ENCODE data around the gene EPHA4. TPM values are rescaled to one million over a fixed set of nuclear protein-coding genes. Genes with fewer than 3 reads are reported as not detected.

EPHA4 gene
- total RNA-seq, 2 experiments from 2014 or later: 0.23 TPM; not detected in 1

GRCh38 chr2:221601376-221601775 lies 29.3 kb upstream of the EPHA4 start:
- no peaks in the 10 kb centered on the region for H3K9me3 ChIP-seq (ENCODE audit: low read length)
- CTCF ChIA-PET (ENCODE audit: unreplicated experiment): no interaction called here
- H3K79me2 ChIP-seq (ENCODE audit: insufficient read depth, low read depth, low read length): no peaks in the 10 kb centered on the region
- TF ChIP-seq EZH2phosphoT487 (IDR thresholded peaks at IDR 0.05; ENCODE audit: borderline replicate concordance, low read depth, low read length) (no peak), CTCF (conservative IDR thresholded peaks at IDR 0.05; ENCODE audit: low read length) (no peak)
- no peak overlapping the region for H2AFZ ChIP-seq (ENCODE audit: low read length)
- intact Hi-C loops (cut with micrococcal nuclease; ENCODE audit: unreplicated experiment): no loop called here
- no peak for DNase-seq (ENCODE audit: low spot score)
- POLR2A ChIA-PET: interaction anchor here (0.5 kb wide), 1 partner anchor 129 kb away, joined by 3 read pairs; no protein-coding TSS in a partner anchor
- no peak overlapping the region for H3K27ac ChIP-seq (ENCODE audit: low read depth, low read length, poor library complexity, severe bottlenecking)
- BruUV-seq (replicated peaks): no TSS peak
- no peak overlapping the region for H3K4me3 ChIP-seq (ENCODE audit: low read depth, low read length, poor library complexity, severe bottlenecking)
- no peak overlapping the region for H3K4me2 ChIP-seq (ENCODE audit: low read length)
- no peaks in the 10 kb centered on the region for H4K20me1 ChIP-seq (ENCODE audit: insufficient read depth, low read length)
- H3K36me3 ChIP-seq (ENCODE audit: insufficient read depth, low read length): no peaks in the 10 kb centered on the region
- H3K4me1 ChIP-seq (ENCODE audit: insufficient read depth, low read length, poor library complexity, severe bottlenecking): no peaks in the 10 kb centered on the region
- H3K9me2 ChIP-seq (ENCODE audit: insufficient read depth, low read length): no peaks in the 10 kb centered on the region

- no peaks in the 10 kb centered on the region for H4K20me1 ChIP-seq (ENCODE audit: insufficient read depth, low read length)
- H3K36me3 ChIP-seq (ENCODE audit: insufficient read depth, low read length): no peaks in the 10 kb centered on the region
- POLR2A ChIA-PET: no interaction called here
- no peaks in the 10 kb centered on the region for H3K4me1 ChIP-seq (ENCODE audit: insufficient read depth, low read length, poor library complexity, severe bottlenecking)
- H3K4me3 ChIP-seq (ENCODE audit: low read depth, low read length, poor library complexity, severe bottlenecking): no peak overlapping the region
- no TSS peak for BruUV-seq (replicated peaks)
- no peak for DNase-seq (ENCODE audit: low spot score)
- H2AFZ ChIP-seq (ENCODE audit: low read length): no peak overlapping the region
- TF ChIP-seq CTCF (conservative IDR thresholded peaks at IDR 0.05; ENCODE audit: low read length) (no peak), EZH2phosphoT487 (IDR thresholded peaks at IDR 0.05; ENCODE audit: borderline replicate concordance, low read depth, low read length) (no peak)
- CTCF ChIA-PET (ENCODE audit: unreplicated experiment): no interaction called here
- no peaks in the 10 kb centered on the region for H3K9me2 ChIP-seq (ENCODE audit: insufficient read depth, low read length)
- no peaks in the 10 kb centered on the region for H3K79me2 ChIP-seq (ENCODE audit: insufficient read depth, low read depth, low read length)
- no peak overlapping the region for H3K4me2 ChIP-seq (ENCODE audit: low read length)
- H3K27ac ChIP-seq (ENCODE audit: low read depth, low read length, poor library complexity, severe bottlenecking): no peak overlapping the region
- intact Hi-C loops (cut with micrococcal nuclease; ENCODE audit: unreplicated experiment): no loop called here
- H3K9me3 ChIP-seq (ENCODE audit: low read length): no peaks in the 10 kb centered on the region
These were observed 28.3 kb upstream of the EPHA4 start for GRCh38 chr2:221600388-221600787.

- no peak for TF ChIP-seq CTCF (conservative IDR thresholded peaks at IDR 0.05; ENCODE audit: low read length)
- no peak for TF ChIP-seq EZH2phosphoT487 (IDR thresholded peaks at IDR 0.05; ENCODE audit: borderline replicate concordance, low read depth, low read length)
- ChIA-PET CTCF (ENCODE audit: unreplicated experiment) (no interaction called here), POLR2A (no interaction called here)
- no peak overlapping the region for H2AFZ ChIP-seq (ENCODE audit: low read length)
- BruUV-seq (replicated peaks): no TSS peak
- no peaks in the 10 kb centered on the region for H3K4me1 ChIP-seq (ENCODE audit: insufficient read depth, low read length, poor library complexity, severe bottlenecking)
- H3K4me2 ChIP-seq (ENCODE audit: low read length): no peak overlapping the region
- H3K4me3 ChIP-seq (ENCODE audit: low read depth, low read length, poor library complexity, severe bottlenecking): no peak overlapping the region
- intact Hi-C loops (cut with micrococcal nuclease; ENCODE audit: unreplicated experiment): no loop called here
- H3K27ac ChIP-seq (ENCODE audit: low read depth, low read length, poor library complexity, severe bottlenecking): no peak overlapping the region
- no peaks in the 10 kb centered on the region for H3K79me2 ChIP-seq (ENCODE audit: insufficient read depth, low read depth, low read length)
- no peaks in the 10 kb centered on the region for H3K36me3 ChIP-seq (ENCODE audit: insufficient read depth, low read length)
- no peak for DNase-seq (ENCODE audit: low spot score)
- no peaks in the 10 kb centered on the region for H3K9me2 ChIP-seq (ENCODE audit: insufficient read depth, low read length)
- H4K20me1 ChIP-seq (ENCODE audit: insufficient read depth, low read length): no peaks in the 10 kb centered on the region
- no peaks in the 10 kb centered on the region for H3K9me3 ChIP-seq (ENCODE audit: low read length)
These were observed 24.1 kb upstream of the EPHA4 start for GRCh38 chr2:221596192-221596591.
